Right cardiac atrium (tissue), 5 donors: Measurements from ENCODE around the gene PSMD12. TPM values are rescaled to one million over a fixed set of nuclear protein-coding genes. Genes with fewer than 3 reads are reported as not detected.
"Not testable (repeated sequence)": the region's sequence is repeated elsewhere in the genome, so short reads cannot be mapped to it uniquely, and the experiment has no call there.

ENCODE experiments used
- ATAC-seq, 2 donors: fragments of 200-7000 bp; cut with Tn5 transposase; one replicate each; pipeline versions ENCODE4 v1.8.0 to v1.9.1; 2020; ENCODE audit warnings: moderate library complexity in 2 of 2, mild to moderate bottlenecking in 1 of 2
- DNase-seq, 3 donors: peaks; one replicate each; pipeline ENCODE4 v3.0.0-alpha.2; 2020
- H3K27ac ChIP-seq: one replicate; pipeline ENCODE4 v1.5.1; 2013; ENCODE audit warnings: mild to moderate bottlenecking, low read length, control low read depth, moderate library complexity
- H3K27me3 ChIP-seq: one replicate; pipeline ENCODE4 v1.6.1; 2013; ENCODE audit not compliant: control insufficient read depth, insufficient read depth
- H3K4me1 ChIP-seq: one replicate; pipeline ENCODE4 v1.6.1; 2013; ENCODE audit warnings: low read length; ENCODE audit not compliant: control insufficient read depth, insufficient read depth
- H3K4me3 ChIP-seq: one replicate; pipeline ENCODE4 v1.5.1; 2013; ENCODE audit warnings: low read length, control low read depth
- H3K9me3 ChIP-seq: one replicate; pipeline ENCODE4 v1.6.1; 2013; ENCODE audit warnings: low read length; ENCODE audit not compliant: control insufficient read depth
- WGBS: extraction: QIAGEN DNeasy Blood & Tissue Kit; methylation state at CpG from one replicate; pipeline ENCODE4 v1.1.7; 2013; 5-methylcytosine and 5-hydroxymethylcytosine counted together
- intact Hi-C, 4 donors: fragments of 100-400 bp; cut with DNase I; formaldehyde crosslinking; loops; one replicate each; pipeline versions ENCODE4 v1.11.0 to v1.14.0; 2022 to 2023
- polyA plus RNA-seq: library from polyadenylated mRNA; stranded (reverse); fragments of 200-250 nt; gene quantifications from one replicate; pipeline ENCODE4 v1.2.3, GENCODE V29; 2013
- total RNA-seq, 4 donors: library from RNA; stranded (reverse); fragmentation: NEBNext Ultra II Directional; extraction: Animal tissue kit (Norgen Biotek cat#: 25700); gene quantifications; one replicate each; pipeline ENCODE4 v1.2.1, GENCODE V29; 2021
- donor health status: healthy with polysubstance abuse.
- donor health status: DM: no; HTN: yes; CAD: no.
- donor health status: DM: no; HTN: no; CAD: no.
- donor health status: DM: no; HTN: yes; CAD: no; lungs with severe emphysema.
- donor health status: DM: yes; HTN: yes; CAD: no.

PSMD12 gene
- total and polyA plus RNA-seq, 5 donors: 26.7 to 59.5 (median 49.6) TPM

DNA sequence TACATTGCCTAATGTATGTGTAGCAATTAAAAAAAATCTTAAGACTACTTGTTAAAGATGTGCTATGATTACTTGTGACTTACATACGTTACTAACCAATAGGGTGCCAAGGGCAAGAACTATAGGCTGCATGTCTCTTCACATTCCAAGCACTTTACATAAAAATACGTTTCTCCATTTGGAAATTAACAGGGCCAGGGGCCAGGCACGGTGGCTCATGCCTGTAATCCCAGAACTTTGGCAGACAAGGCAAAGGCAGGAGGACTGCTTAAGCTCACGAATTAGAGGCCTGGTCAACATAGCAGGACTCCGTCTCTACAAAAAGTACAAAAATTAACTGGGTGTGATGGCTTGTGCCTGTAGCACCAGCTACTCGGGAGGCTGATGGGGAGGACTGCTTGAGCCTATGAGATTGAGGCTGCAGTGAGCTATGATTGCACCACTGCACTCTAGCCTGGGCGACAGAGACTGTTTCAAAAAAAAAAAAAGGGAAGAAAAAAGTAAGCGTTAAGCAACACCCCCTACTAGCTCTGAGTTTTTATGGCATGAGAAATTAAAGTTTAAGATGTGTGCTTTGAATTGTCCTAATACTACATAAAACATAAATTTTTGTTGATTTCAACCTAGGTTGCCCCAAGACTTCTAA is 12.3 kb downstream of the PSMD12 start:
- 82% methylated on average over 8 of the region's 8 CpGs for WGBS
- DNase-seq (no peak), ATAC-seq (peak in 1 of 2 donors; percentile 41)
- H3K27ac ChIP-seq: no peak overlapping the region
- H3K4me3 ChIP-seq: no peak overlapping the region
- H3K9me3 ChIP-seq: no peaks in the 10 kb centered on the region
- no peaks in the 10 kb centered on the region for H3K4me1 ChIP-seq
- intact Hi-C loops: no loop called here
- H3K27me3 ChIP-seq: no peaks in the 10 kb centered on the region

GRCh38 chr17:67353161-67353560 is 13.2 kb downstream of the PSMD12 start:
- 84% methylated on average over 10 of the region's 10 CpGs for WGBS
- no peak overlapping the region for H3K4me3 ChIP-seq
- H3K27me3 ChIP-seq: no peaks in the 10 kb centered on the region
- H3K9me3 ChIP-seq: no peaks in the 10 kb centered on the region
- DNase-seq (no peak), ATAC-seq (no peak)
- no peak overlapping the region for H3K27ac ChIP-seq
- intact Hi-C loops: no loop called here
- no peaks in the 10 kb centered on the region for H3K4me1 ChIP-seq

- Histone ChIP-seq H3K9me3 (no peaks in the 10 kb centered on the region), H3K4me1 (no peaks in the 10 kb centered on the region), H3K27me3 (no peaks in the 10 kb centered on the region), H3K27ac (no peak overlapping the region), H3K4me3 (no peak overlapping the region)
- WGBS: 96% methylated on average over 1 of the region's 1 CpG
- intact Hi-C loops: no loop called here
- DNase-seq: no peak
- ATAC-seq: no peak
These were observed 17.0 kb downstream of the PSMD12 start for GRCh38 chr17:67349420-67349819.

DNA sequence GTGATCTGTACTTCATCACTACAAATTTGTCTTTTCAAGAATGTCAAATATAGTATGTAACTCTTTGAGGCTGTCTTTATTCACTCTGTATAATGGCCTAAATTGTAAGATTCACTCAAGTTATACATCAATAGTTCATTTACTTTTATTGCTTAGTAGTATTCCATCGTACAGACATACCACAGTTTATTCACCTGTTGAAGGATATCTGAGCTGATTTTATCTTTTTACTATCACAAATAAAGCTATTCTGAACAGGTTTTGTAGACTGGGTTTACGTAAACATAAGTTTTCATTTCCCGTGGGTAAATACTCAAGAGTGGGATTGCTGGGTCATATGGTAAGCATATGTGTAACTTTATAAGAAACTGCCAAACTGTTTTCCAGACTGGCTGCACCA is 18.6 kb downstream of the PSMD12 start:
- no peaks in the 10 kb centered on the region for H3K9me3 ChIP-seq
- intact Hi-C loops: no loop called here
- 96% methylated on average over 3 of the region's 3 CpGs for WGBS
- ATAC-seq (no peak), DNase-seq (no peak)
- H3K27ac ChIP-seq: no peak overlapping the region
- H3K27me3 ChIP-seq: no peaks in the 10 kb centered on the region
- H3K4me3 ChIP-seq: no peak overlapping the region
- no peaks in the 10 kb centered on the region for H3K4me1 ChIP-seq

GRCh38 chr17:67343237-67343636 is 23.1 kb downstream of the PSMD12 start:
- 93% methylated on average over 5 of the region's 5 CpGs for WGBS
- Histone ChIP-seq H3K27ac (no peak overlapping the region), H3K9me3 (no peaks in the 10 kb centered on the region), H3K4me1 (no peaks in the 10 kb centered on the region), H3K27me3 (no peaks in the 10 kb centered on the region), H3K4me3 (no peak overlapping the region)
- intact Hi-C loops: no loop called here
- no peak for ATAC-seq
- DNase-seq: no peak

DNA sequence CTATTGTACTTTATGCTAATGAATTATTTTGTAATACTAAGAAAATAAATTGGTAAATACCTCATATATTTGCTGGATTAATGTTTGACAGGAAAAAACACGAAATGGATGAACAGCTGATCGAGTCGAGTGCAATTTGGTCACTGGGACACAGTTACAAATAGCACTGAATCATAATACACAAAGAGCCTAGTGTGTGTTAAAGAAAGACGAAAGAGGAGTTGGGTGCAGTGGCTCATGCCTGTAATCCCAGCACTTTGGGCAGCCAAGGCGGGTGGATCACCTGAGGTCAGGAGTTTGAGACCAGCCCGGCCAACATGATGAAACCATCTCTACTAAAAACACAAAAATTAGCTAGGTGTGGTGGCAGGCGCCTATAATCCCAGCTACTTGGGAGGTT is 28.0 kb downstream of the PSMD12 start:
- ATAC-seq, intact Hi-C loops, DNase-seq, H3K27me3 ChIP-seq, H3K4me3 ChIP-seq, H3K27ac ChIP-seq, H3K9me3 ChIP-seq, H3K4me1 ChIP-seq: not testable (repeated sequence)
- WGBS: 93% methylated on average over 7 of the region's 7 CpGs

DNA sequence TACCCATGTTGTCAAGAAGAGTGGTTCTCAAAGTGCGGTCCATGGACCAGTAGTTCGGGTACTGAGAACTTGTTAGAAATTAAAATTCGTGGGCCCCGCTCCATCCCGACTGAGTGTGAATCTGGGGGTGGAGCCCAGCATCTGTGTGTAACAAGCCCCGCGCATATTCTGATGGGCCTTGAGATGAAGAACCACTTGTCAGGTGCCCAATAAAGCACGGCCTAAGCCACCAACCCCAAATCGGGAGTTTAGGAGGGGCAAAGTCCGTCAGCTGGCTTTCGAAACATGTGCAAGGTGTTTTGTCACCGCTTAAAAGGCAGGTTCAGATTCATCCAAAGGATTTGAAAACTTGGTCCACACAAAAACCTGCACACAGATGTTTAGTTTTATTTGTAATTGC is 29.5 kb downstream of the PSMD12 start:
- intact Hi-C loops: no loop called here

GRCh38 chr17:67335245-67335835 is 31.0 kb downstream of the PSMD12 start:
- ATAC-seq: no peak

More for the DNA sequence above, 29.5 kb downstream of the PSMD12 start:
- H3K4me3 ChIP-seq: no peak overlapping the region
- no peaks in the 10 kb centered on the region for H3K4me1 ChIP-seq
- DNase-seq (no peak), ATAC-seq (no peak)
- no peaks in the 10 kb centered on the region for H3K9me3 ChIP-seq
- H3K27me3 ChIP-seq: no peaks in the 10 kb centered on the region
- H3K27ac ChIP-seq: no peak overlapping the region
- 95% methylated on average over 12 of the region's 12 CpGs for WGBS

GRCh38 chr17:67332162-67332508 is 34.2 kb downstream of the PSMD12 start:
- DNase-seq, H3K9me3 ChIP-seq, intact Hi-C loops, H3K4me3 ChIP-seq, H3K4me1 ChIP-seq, ATAC-seq, H3K27me3 ChIP-seq, H3K27ac ChIP-seq: not testable (repeated sequence)
- 98% methylated on average over 1 of the region's 1 CpG for WGBS

More at GRCh38 chr17:67335245-67335835, 31.0 kb downstream of the PSMD12 start:
- DNase-seq: no peak
- intact Hi-C loops: no loop called here
- Histone ChIP-seq H3K4me3 (no peak overlapping the region), H3K4me1 (no peaks in the 10 kb centered on the region), H3K27me3 (no peaks in the 10 kb centered on the region), H3K27ac (no peak overlapping the region), H3K9me3 (no peaks in the 10 kb centered on the region)
- WGBS: 85% methylated on average over 5 of the region's 5 CpGs

GRCh38 chr17:67331381-67332161 is 34.8 kb downstream of the PSMD12 start:
- DNase-seq, H3K9me3 ChIP-seq, ATAC-seq, H3K27ac ChIP-seq, H3K27me3 ChIP-seq, H3K4me1 ChIP-seq, H3K4me3 ChIP-seq, intact Hi-C loops: not testable (repeated sequence)
- 93% methylated on average over 8 of the region's 8 CpGs for WGBS

GRCh38 chr17:67328026-67328425 is 38.4 kb downstream of the PSMD12 start:
- intact Hi-C loops: no loop called here
- Histone ChIP-seq H3K27ac (no peak overlapping the region), H3K27me3 (no peaks in the 10 kb centered on the region), H3K4me1 (no peaks in the 10 kb centered on the region), H3K4me3 (no peak overlapping the region), H3K9me3 (no peaks in the 10 kb centered on the region)
- WGBS: 77% methylated on average over 3 of the region's 3 CpGs
- DNase-seq (no peak), ATAC-seq (no peak)
